IgD-negative memory B cell (primary cell): ENCODE results near the gene CYS1. TPM values are rescaled to one million over a fixed set of nuclear protein-coding genes. Genes with fewer than 3 reads are reported as not detected.

ENCODE experiments used
- H3K27ac Mint-ChIP-seq, 3 donors: one replicate each; pipeline ENCODE4 v1.8.0; 2020 to 2022; ENCODE audit warnings: mild to moderate bottlenecking in 3 of 3, mixed read lengths in 3 of 3, moderate library complexity in 1 of 3
- H3K27me3 Mint-ChIP-seq: one replicate; pipeline ENCODE4 v1.8.0; 2021; ENCODE audit warnings: mixed read lengths
- H3K36me3 Mint-ChIP-seq: one replicate; pipeline ENCODE4 v1.8.0; 2020; ENCODE audit warnings: mild to moderate bottlenecking, mixed read lengths
- H3K4me1 Mint-ChIP-seq, 3 donors: one replicate each; pipeline ENCODE4 v1.8.0; 2020 to 2022; ENCODE audit warnings: mixed read lengths in 3 of 3, mild to moderate bottlenecking in 1 of 3
- H3K4me3 Mint-ChIP-seq, 4 donors: one replicate each; pipeline ENCODE4 v1.8.0; 2020 to 2022; ENCODE audit warnings: mild to moderate bottlenecking in 4 of 4, mixed read lengths in 4 of 4, moderate library complexity in 3 of 4
- H3K9me3 Mint-ChIP-seq, 3 donors: one replicate each; pipeline ENCODE4 v1.8.0; 2020 to 2021; ENCODE audit warnings: mixed read lengths in 3 of 3, mild to moderate bottlenecking in 1 of 3
- polyA plus RNA-seq: library from polyadenylated mRNA; unstranded; fragments of 300-500 nt; fragmentation: Illumina TruSeq; gene quantifications from one replicate; pipeline ENCODE4 v1.2.3, GENCODE V29; 2021

CYS1 gene, protein sequence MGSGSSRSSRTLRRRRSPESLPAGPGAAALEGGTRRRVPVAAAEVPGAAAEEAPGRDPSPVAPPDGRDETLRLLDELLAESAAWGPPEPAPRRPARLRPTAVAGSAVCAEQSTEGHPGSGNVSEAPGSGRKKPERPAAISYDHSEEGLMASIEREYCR
- not detected for polyA plus RNA-seq

DNA sequence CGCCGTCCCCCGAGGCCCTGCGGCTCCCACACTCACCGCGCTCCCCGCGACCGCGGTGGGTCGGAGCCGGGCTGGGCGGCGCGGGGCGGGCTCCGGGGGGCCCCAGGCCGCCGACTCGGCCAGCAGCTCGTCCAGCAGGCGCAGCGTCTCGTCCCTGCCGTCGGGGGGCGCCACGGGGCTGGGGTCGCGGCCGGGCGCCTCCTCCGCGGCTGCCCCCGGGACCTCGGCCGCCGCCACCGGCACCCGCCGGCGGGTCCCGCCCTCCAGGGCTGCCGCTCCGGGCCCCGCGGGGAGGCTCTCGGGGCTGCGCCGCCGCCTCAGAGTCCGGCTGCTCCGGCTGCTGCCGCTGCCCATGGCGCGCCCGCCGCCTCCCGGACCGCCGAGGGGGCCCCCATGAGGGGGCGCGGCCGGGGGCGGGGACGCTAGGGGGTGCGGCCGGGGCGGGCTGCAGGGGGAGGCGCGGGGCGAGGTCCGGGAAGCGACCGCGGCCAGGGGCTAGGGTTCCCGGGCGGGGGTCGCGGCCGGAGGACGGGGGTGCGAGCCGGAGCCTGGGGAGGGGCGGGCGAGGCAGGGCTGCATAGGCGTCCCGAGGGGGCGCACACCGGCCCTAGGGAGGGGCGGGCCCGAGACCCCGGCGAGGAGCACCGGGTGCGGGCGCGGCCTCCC is at the start of gene CYS1:
Gene CYS1, minus strand, starts transcription at position 542 of the 666 bp plus-strand sequence. Its CDS starts 188 bp downstream, at position 354.
- peak within 1 kb of the TSS; percentile 81 to 94 (median 91) for H3K4me3 Mint-ChIP-seq
- H3K4me1 Mint-ChIP-seq: peaks cover 17 to 24% (median 21%) of the 10 kb centered on the region in 3 donors
- no peaks in the 10 kb centered on the region for H3K9me3 Mint-ChIP-seq
- peaks cover 68% of the 10 kb centered on the region for H3K27me3 Mint-ChIP-seq
- H3K36me3 Mint-ChIP-seq: no peaks in the 10 kb centered on the region
- peak within 1 kb of the TSS in 2 of 3 donors; percentile 66 to 71 for H3K27ac Mint-ChIP-seq

DNA sequence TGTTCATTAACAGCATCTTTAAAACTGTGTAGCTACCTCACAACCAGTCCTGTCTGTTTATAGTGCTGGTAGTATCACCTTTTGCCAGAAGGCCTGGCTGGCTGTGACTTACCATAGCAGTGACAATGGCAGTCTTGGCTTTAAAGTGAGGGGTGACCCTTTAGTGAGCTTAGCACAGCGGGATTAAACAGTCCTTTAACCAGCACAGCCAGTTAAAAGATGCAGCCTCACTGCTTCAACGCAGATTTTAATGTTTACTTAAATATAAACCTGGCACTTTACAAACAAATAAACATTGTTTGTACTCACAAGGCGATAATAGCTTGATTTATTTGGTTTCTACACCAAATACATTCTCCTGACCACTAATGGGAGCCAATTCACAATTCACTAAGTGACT is 49.3 kb upstream of the CYS1 start:
- Mint-ChIP-seq H3K27me3 (no peaks in the 10 kb centered on the region), H3K4me1 (peaks cover 2 to 5% (median 3%) of the 10 kb centered on the region in 3 donors), H3K4me3 (peak overlapping the region in 1 of 4 donors; percentile 56), H3K9me3 (no peaks in the 10 kb centered on the region), H3K36me3 (no peaks in the 10 kb centered on the region), H3K27ac (no peak overlapping the region)

GRCh38 chr2:10128420-10128819 is 48.2 kb upstream of the CYS1 start:
- Mint-ChIP-seq H3K9me3 (no peaks in the 10 kb centered on the region), H3K4me1 (peaks cover 7 to 10% (median 9%) of the 10 kb centered on the region in 3 donors), H3K27me3 (peaks cover 5% of the 10 kb centered on the region), H3K27ac (no peak overlapping the region), H3K4me3 (no peak overlapping the region), H3K36me3 (no peaks in the 10 kb centered on the region)

GRCh38 chr2:10126632-10127026 is 46.4 kb upstream of the CYS1 start:
- Mint-ChIP-seq H3K27ac (peak overlapping the region in 1 of 3 donors; percentile 6), H3K36me3 (peaks cover 1% of the 10 kb centered on the region), H3K9me3 (no peaks in the 10 kb centered on the region), H3K27me3 (peaks cover 8% of the 10 kb centered on the region), H3K4me3 (no peak overlapping the region), H3K4me1 (peaks cover 12 to 15% (median 12%) of the 10 kb centered on the region in 3 donors)

GRCh38 chr2:10125842-10126631 is 45.8 kb upstream of the CYS1 start:
- no peak overlapping the region for H3K27ac Mint-ChIP-seq
- peaks cover 1% of the 10 kb centered on the region for H3K36me3 Mint-ChIP-seq
- peaks cover 15 to 17% (median 15%) of the 10 kb centered on the region in 3 donors for H3K4me1 Mint-ChIP-seq
- H3K9me3 Mint-ChIP-seq: no peaks in the 10 kb centered on the region
- H3K27me3 Mint-ChIP-seq: peaks cover 8% of the 10 kb centered on the region
- no peak overlapping the region for H3K4me3 Mint-ChIP-seq

DNA sequence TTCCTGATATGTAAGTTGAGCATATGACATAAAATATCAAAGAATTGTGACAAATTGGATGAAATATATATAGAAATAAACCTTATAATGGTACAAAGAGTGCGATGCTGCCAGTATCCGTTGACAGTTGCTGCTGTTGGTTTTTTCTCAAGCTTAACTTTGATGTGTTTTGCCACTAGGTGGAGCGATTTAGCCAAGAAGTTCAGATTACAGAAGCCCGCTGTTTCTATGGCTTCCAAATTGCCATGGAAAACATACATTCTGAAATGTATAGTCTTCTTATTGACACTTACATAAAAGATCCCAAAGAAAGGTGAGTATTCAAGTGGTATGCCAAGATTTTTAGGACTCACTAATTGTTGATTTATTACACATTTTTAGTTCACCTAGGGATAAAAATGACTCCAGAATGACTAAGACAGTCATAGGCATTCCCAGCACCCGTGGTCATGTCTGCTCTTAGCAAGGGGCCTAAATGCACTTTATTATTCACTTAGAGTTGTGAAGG is 44.4 kb upstream of the CYS1 start:
- Mint-ChIP-seq H3K4me3 (peak overlapping the region in 3 of 4 donors; percentile 10 to 41 (median 30)), H3K9me3 (no peaks in the 10 kb centered on the region), H3K27ac (peak overlapping the region in 2 of 3 donors; percentile 43 to 71), H3K4me1 (peaks cover 19 to 29% (median 22%) of the 10 kb centered on the region in 3 donors), H3K36me3 (peaks cover 1% of the 10 kb centered on the region), H3K27me3 (peaks cover 8% of the 10 kb centered on the region)

- peak overlapping the region; percentile 56 to 90 (median 64) for H3K27ac Mint-ChIP-seq
- H3K36me3 Mint-ChIP-seq: peaks cover 1% of the 10 kb centered on the region
- no peaks in the 10 kb centered on the region for H3K9me3 Mint-ChIP-seq
- H3K27me3 Mint-ChIP-seq: peaks cover 8% of the 10 kb centered on the region
- peak overlapping the region; percentile 74 to 89 (median 80) for H3K4me3 Mint-ChIP-seq
- peaks cover 19 to 29% (median 21%) of the 10 kb centered on the region in 3 donors for H3K4me1 Mint-ChIP-seq
Measured at GRCh38 chr2:10123281-10123680, 43.1 kb upstream of the CYS1 start.

- Mint-ChIP-seq H3K27ac (peak within 1 kb of the TSS; percentile 64 to 98 (median 90)), H3K36me3 (peaks cover 1% of the 10 kb centered on the region), H3K9me3 (no peaks in the 10 kb centered on the region), H3K27me3 (peaks cover 8% of the 10 kb centered on the region), H3K4me1 (peaks cover 21 to 29% (median 21%) of the 10 kb centered on the region in 3 donors), H3K4me3 (peak within 1 kb of the TSS; percentile 93 to 100 (median 96))
Measured at GRCh38 chr2:10122500-10123280, 42.5 kb upstream of the CYS1 start, which contains the start of gene RRM2. RRM2 (plus strand) TSS chr2:10122739; CDS start chr2:10122799, 60 bp downstream.

- Mint-ChIP-seq H3K27ac (peak overlapping the region; percentile 85 to 98 (median 88)), H3K36me3 (peaks cover 1% of the 10 kb centered on the region), H3K4me1 (peaks cover 21 to 29% (median 21%) of the 10 kb centered on the region in 3 donors), H3K4me3 (peak overlapping the region; percentile 93 to 100 (median 96)), H3K9me3 (no peaks in the 10 kb centered on the region), H3K27me3 (peaks cover 8% of the 10 kb centered on the region)
Measured at GRCh38 chr2:10120877-10121574, 40.8 kb upstream of the CYS1 start.

DNA sequence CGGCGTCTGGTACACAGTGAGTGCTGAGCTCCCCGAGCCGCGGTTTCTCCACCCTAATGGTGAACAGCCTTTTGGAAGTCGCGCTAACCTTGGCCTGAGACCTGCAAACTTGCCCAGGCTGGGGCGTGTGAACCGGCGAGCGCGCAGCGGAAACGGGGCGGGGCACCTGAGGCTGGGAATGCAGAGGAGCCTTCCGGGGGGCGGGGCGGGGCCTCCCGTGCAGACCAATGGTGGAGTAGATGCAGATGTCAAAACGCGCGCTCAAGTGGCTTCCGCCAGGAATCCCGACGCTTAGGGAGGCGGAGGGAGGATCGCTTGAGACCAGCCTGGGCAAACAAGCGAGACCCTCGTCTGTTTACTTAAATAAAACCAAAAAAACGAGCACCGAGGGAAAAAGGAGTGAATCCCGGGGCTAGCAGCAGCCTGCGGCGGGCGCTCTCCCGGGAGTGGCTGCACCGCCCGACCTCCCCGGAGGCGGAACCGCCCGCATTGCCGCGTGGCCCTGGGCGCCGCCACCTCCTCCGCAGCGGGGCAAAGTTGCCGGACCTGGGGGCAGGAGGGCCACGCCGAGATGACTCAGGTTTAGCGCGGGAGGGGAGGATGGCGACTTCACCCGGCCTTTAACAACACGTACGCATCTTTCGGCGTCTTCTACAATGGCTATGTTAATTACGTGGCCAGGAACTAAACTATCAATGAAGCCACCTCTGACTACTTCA is 40.1 kb upstream of the CYS1 start:
- Mint-ChIP-seq H3K4me1 (peaks cover 19 to 29% (median 21%) of the 10 kb centered on the region in 3 donors), H3K27me3 (peaks cover 8% of the 10 kb centered on the region), H3K4me3 (peak overlapping the region; percentile 93 to 100 (median 96))

GRCh38 chr2:10119601-10120157 is 39.5 kb upstream of the CYS1 start:
- H3K36me3 Mint-ChIP-seq: peaks cover 1% of the 10 kb centered on the region
- peak overlapping the region; percentile 93 to 100 (median 96) for H3K4me3 Mint-ChIP-seq
- no peaks in the 10 kb centered on the region for H3K9me3 Mint-ChIP-seq
- peaks cover 19 to 28% (median 21%) of the 10 kb centered on the region in 3 donors for H3K4me1 Mint-ChIP-seq
- peak overlapping the region in 1 of 3 donors; percentile 98 for H3K27ac Mint-ChIP-seq
- H3K27me3 Mint-ChIP-seq: peaks cover 8% of the 10 kb centered on the region

More for the DNA sequence above, 40.1 kb upstream of the CYS1 start:
- peaks cover 1% of the 10 kb centered on the region for H3K36me3 Mint-ChIP-seq
- peak overlapping the region; percentile 85 to 98 (median 94) for H3K27ac Mint-ChIP-seq
- no peaks in the 10 kb centered on the region for H3K9me3 Mint-ChIP-seq

DNA sequence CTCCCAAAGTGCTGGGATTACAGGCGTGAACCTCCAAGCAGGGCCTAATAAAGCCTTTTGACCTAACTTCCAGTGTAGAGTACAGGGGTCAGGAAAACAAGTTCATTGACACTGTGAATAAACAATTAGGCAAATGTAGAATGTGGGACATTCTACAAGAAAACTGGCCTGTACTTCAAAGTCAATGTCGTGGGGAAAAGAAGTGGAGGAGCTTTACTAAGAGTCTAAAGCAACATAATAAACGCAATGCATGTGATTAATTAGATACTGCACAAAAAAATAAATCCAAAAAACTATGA is 38.8 kb upstream of the CYS1 start:
- Mint-ChIP-seq H3K27me3 (peaks cover 8% of the 10 kb centered on the region), H3K4me3 (peak overlapping the region in 1 of 4 donors; percentile 94), H3K36me3 (peaks cover 1% of the 10 kb centered on the region), H3K9me3 (no peaks in the 10 kb centered on the region), H3K4me1 (peaks cover 19 to 24% (median 19%) of the 10 kb centered on the region in 3 donors), H3K27ac (peak overlapping the region in 1 of 3 donors; percentile 4)

GRCh38 chr2:10109311-10109710 is 29.1 kb upstream of the CYS1 start:
- H3K27ac Mint-ChIP-seq: no peak overlapping the region
- peaks cover 5% of the 10 kb centered on the region for H3K27me3 Mint-ChIP-seq
- no peak overlapping the region for H3K4me3 Mint-ChIP-seq

More at GRCh38 chr2:10109311-10109710, 29.1 kb upstream of the CYS1 start:
- Mint-ChIP-seq H3K9me3 (peaks cover 3 to 8% (median 6%) of the 10 kb centered on the region in 3 donors), H3K4me1 (no peaks in the 10 kb centered on the region), H3K36me3 (no peaks in the 10 kb centered on the region)
